ENCODE data around the gene GIT2.

- TF ChIP-seq CTCF (conservative IDR thresholded peaks at IDR 0.05) (no peak), EZH2 (IDR thresholded peaks at IDR 0.05; ENCODE audit: low read depth) (no peak)
Observed at GRCh38 chr12:109926016-109926415, 70.2 kb downstream of the GIT2 start.
